ENCODE measurements around the gene WEE2.
"Not testable (repeated sequence)": the region's sequence is repeated elsewhere in the genome, so short reads cannot be mapped to it uniquely, and the experiment has no call there.

Gene WEE2

GRCh38 chr7:141770083-141770583 is 62.0 kb downstream of the WEE2 start:
- not testable (repeated sequence) for DNase-seq (ENCODE audit: low read depth in 2 of 2, low spot score in 1 of 2)

- no peak for DNase-seq (ENCODE audit: low read depth in 2 of 2, low spot score in 1 of 2)
Observed at GRCh38 chr7:141776374-141776773, 68.2 kb downstream of the WEE2 start, which contains the start of gene TAS2R4. Gene TAS2R4, plus strand, starts transcription at chr7:141776674. Its CDS starts 1,815 bp downstream, at chr7:141778489.
